ENCODE results near the gene ATXN1.

The ATXN1 gene

DNA sequence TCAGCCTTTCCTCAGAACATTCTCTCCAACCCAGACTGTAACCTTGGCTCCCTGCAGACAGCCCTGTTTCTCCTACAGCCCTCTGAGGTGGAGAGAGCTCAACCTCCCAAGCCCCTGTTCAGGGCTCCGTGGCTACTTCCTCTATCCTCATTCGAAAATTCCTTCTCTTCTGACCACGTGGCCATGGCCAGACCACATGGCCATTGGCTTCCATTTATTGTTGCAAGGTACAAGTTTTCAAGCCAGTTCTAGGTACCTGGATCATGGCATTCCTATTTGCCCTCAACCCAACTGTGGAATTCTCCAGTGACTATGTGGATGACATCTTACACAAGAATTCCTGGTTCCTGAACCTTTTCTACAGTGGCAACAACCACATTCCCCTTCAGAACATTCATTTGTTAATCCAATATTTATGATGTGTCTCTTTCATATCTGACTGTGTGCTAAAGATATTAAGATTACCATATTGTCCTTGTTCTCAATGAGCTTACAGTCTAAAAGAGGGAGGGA is 361.0 kb downstream of the ATXN1 start:
- TF ChIP-seq GABPA (IDR thresholded peaks at IDR 0.05; ENCODE audit: low read depth) = no peak
- TF ChIP-seq, protein P1, sequence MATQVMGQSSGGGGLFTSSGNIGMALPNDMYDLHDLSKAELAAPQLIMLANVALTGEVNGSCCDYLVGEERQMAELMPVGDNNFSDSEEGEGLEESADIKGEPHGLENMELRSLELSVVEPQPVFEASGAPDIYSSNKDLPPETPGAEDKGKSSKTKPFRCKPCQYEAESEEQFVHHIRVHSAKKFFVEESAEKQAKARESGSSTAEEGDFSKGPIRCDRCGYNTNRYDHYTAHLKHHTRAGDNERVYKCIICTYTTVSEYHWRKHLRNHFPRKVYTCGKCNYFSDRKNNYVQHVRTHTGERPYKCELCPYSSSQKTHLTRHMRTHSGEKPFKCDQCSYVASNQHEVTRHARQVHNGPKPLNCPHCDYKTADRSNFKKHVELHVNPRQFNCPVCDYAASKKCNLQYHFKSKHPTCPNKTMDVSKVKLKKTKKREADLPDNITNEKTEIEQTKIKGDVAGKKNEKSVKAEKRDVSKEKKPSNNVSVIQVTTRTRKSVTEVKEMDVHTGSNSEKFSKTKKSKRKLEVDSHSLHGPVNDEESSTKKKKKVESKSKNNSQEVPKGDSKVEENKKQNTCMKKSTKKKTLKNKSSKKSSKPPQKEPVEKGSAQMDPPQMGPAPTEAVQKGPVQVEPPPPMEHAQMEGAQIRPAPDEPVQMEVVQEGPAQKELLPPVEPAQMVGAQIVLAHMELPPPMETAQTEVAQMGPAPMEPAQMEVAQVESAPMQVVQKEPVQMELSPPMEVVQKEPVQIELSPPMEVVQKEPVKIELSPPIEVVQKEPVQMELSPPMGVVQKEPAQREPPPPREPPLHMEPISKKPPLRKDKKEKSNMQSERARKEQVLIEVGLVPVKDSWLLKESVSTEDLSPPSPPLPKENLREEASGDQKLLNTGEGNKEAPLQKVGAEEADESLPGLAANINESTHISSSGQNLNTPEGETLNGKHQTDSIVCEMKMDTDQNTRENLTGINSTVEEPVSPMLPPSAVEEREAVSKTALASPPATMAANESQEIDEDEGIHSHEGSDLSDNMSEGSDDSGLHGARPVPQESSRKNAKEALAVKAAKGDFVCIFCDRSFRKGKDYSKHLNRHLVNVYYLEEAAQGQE (IDR thresholded peaks at IDR 0.05; ENCODE audit: insufficient replicate concordance, low read depth) = no peak
- no peak for TF ChIP-seq POLR2AphosphoS5 (IDR thresholded peaks at IDR 0.05; ENCODE audit: low read depth)
- no peak for TF ChIP-seq SPI1 (IDR thresholded peaks at IDR 0.05; ENCODE audit: borderline replicate concordance, low read depth)
- TF ChIP-seq, protein P2, sequence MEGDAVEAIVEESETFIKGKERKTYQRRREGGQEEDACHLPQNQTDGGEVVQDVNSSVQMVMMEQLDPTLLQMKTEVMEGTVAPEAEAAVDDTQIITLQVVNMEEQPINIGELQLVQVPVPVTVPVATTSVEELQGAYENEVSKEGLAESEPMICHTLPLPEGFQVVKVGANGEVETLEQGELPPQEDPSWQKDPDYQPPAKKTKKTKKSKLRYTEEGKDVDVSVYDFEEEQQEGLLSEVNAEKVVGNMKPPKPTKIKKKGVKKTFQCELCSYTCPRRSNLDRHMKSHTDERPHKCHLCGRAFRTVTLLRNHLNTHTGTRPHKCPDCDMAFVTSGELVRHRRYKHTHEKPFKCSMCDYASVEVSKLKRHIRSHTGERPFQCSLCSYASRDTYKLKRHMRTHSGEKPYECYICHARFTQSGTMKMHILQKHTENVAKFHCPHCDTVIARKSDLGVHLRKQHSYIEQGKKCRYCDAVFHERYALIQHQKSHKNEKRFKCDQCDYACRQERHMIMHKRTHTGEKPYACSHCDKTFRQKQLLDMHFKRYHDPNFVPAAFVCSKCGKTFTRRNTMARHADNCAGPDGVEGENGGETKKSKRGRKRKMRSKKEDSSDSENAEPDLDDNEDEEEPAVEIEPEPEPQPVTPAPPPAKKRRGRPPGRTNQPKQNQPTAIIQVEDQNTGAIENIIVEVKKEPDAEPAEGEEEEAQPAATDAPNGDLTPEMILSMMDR (IDR thresholded peaks at IDR 0.05; ENCODE audit: insufficient read depth, low read length) = no peak
- Histone ChIP-seq H3K4me3 (replicated peaks; ENCODE audit: insufficient read depth, low read length) (no peak overlapping the region), H3K27ac (replicated peaks) (no peak overlapping the region), H3K27me3 (ENCODE audit: insufficient read depth, poor library complexity, severe bottlenecking) (no peaks in the 10 kb centered on the region)
- DNase-seq (ENCODE audit: low read depth in 1 of 2, low spot score in 1 of 2) = no peak

DNA sequence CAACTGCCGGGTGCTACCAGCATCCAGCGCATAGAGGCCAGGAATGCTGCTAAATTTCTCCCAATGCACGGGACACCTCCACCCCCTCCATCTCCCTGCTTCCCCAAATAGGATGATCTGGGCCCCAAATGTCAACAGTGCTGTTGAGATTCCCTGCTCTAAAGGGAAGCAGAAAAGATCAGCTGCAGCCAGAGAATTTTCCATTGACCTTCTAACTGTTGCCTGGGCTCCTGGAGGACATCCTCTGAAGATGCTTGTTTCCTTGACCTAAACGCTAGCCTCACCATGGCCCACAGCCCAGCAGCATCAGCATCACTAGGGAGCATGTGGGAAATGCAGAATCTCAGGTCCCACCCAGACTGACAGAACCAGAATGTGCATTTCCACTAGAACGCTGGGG is 361.6 kb downstream of the ATXN1 start:
- no peak overlapping the region for H3K4me3 ChIP-seq (replicated peaks; ENCODE audit: insufficient read depth, low read length)
- H3K27me3 ChIP-seq (ENCODE audit: insufficient read depth, poor library complexity, severe bottlenecking) = no peaks in the 10 kb centered on the region
- DNase-seq (ENCODE audit: low read depth in 1 of 2, low spot score in 1 of 2) = no peak
- TF ChIP-seq, protein P2 (IDR thresholded peaks at IDR 0.05; ENCODE audit: insufficient read depth, low read length) = no peak
- no peak for TF ChIP-seq GABPA (IDR thresholded peaks at IDR 0.05; ENCODE audit: low read depth)
- TF ChIP-seq, protein P1 (IDR thresholded peaks at IDR 0.05; ENCODE audit: insufficient replicate concordance, low read depth) = no peak
- TF ChIP-seq SPI1 (IDR thresholded peaks at IDR 0.05; ENCODE audit: borderline replicate concordance, low read depth) = no peak
- no peak for TF ChIP-seq POLR2AphosphoS5 (IDR thresholded peaks at IDR 0.05; ENCODE audit: low read depth)
- no peak overlapping the region for H3K27ac ChIP-seq (replicated peaks)

GRCh38 chr6:16399158-16399557 is 362.1 kb downstream of the ATXN1 start:
- Histone ChIP-seq H3K27me3 (ENCODE audit: insufficient read depth, poor library complexity, severe bottlenecking) (no peaks in the 10 kb centered on the region), H3K4me3 (replicated peaks; ENCODE audit: insufficient read depth, low read length) (no peak overlapping the region), H3K27ac (replicated peaks) (no peak overlapping the region)
- no peak for DNase-seq (ENCODE audit: low read depth in 1 of 2, low spot score in 1 of 2)
- TF ChIP-seq SPI1 (IDR thresholded peaks at IDR 0.05; ENCODE audit: borderline replicate concordance, low read depth) (no peak), POLR2AphosphoS5 (IDR thresholded peaks at IDR 0.05; ENCODE audit: low read depth) (no peak), GABPA (IDR thresholded peaks at IDR 0.05; ENCODE audit: low read depth) (no peak)
- TF ChIP-seq, protein P2 (IDR thresholded peaks at IDR 0.05; ENCODE audit: insufficient read depth, low read length) = no peak
- TF ChIP-seq, protein P1 (IDR thresholded peaks at IDR 0.05; ENCODE audit: insufficient replicate concordance, low read depth) = no peak

Data from HL-60 (cell line).